ENCODE data around the gene DEDD2.
"Not testable (repeated sequence)": the region's sequence is repeated elsewhere in the genome, so short reads cannot be mapped to it uniquely, and the experiment has no call there.

Gene DEDD2, protein sequence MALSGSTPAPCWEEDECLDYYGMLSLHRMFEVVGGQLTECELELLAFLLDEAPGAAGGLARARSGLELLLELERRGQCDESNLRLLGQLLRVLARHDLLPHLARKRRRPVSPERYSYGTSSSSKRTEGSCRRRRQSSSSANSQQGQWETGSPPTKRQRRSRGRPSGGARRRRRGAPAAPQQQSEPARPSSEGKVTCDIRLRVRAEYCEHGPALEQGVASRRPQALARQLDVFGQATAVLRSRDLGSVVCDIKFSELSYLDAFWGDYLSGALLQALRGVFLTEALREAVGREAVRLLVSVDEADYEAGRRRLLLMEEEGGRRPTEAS

DNA sequence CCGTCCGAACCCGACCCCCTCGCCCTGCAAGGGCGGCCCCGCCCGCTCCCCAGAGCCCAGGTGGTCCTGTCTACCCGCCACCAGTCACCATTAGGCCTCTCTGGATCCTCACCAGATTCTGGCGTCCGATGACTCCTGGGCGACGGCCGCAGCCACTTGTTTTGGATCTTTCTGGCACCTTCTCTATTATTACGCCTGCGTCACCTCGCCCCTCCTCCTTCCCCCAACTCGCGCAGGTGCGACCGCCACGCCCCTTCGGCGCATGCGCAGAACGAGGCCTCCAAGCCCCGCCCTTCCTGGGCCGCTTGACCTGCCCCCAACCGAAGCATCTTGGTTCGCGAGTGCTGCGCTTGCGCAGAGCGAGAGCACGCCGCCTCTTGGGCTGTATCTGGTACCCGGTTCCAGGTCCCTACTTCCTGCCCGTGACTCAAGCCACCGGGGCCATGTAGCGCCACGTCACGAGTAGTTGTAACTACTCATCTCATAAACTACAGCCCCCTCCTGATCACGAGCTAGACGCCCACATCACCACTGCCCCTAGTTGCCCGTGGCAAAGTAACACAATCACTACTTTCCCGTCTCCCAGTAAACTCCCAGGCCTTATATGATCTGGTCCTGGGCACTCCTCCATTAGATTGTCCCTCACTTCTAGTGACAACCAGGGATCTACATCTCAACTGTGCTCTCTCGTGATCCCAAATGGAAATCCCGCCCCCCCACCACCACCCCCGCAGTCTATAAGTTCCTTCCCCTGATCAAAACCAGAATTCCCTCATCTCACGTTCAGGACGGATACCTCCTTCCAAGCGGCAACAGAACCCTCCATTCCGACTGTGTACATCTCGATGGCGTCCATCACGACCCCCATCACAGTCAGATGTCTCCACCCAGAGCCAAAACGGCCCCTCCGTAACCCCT lies at the start of gene DEDD2:
TSS of gene DEDD2 (minus strand) at position 158 of the 918 bp plus-strand sequence. CDS start 670 bp downstream, outside the sequence.
- H3K36me3 ChIP-seq (ENCODE audit: control insufficient read depth, insufficient read depth, low read length): peaks cover 7% of the 10 kb centered on the region
- TF ChIP-seq, protein P1, sequence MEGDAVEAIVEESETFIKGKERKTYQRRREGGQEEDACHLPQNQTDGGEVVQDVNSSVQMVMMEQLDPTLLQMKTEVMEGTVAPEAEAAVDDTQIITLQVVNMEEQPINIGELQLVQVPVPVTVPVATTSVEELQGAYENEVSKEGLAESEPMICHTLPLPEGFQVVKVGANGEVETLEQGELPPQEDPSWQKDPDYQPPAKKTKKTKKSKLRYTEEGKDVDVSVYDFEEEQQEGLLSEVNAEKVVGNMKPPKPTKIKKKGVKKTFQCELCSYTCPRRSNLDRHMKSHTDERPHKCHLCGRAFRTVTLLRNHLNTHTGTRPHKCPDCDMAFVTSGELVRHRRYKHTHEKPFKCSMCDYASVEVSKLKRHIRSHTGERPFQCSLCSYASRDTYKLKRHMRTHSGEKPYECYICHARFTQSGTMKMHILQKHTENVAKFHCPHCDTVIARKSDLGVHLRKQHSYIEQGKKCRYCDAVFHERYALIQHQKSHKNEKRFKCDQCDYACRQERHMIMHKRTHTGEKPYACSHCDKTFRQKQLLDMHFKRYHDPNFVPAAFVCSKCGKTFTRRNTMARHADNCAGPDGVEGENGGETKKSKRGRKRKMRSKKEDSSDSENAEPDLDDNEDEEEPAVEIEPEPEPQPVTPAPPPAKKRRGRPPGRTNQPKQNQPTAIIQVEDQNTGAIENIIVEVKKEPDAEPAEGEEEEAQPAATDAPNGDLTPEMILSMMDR (IDR thresholded peaks at IDR 0.05; ENCODE audit: insufficient read depth, low read length, poor library complexity, severe bottlenecking): no peak
- peak; percentile 99 for DNase-seq (ENCODE audit: extremely low read depth, insufficient read length)
- peak within 1 kb of the TSS; percentile 82 for H3K4me3 ChIP-seq (replicated peaks; ENCODE audit: low read depth, low read length)
- H3K27me3 ChIP-seq (replicated peaks; ENCODE audit: control insufficient read depth, insufficient read depth, low read length): no peaks in the 10 kb centered on the region

DNA sequence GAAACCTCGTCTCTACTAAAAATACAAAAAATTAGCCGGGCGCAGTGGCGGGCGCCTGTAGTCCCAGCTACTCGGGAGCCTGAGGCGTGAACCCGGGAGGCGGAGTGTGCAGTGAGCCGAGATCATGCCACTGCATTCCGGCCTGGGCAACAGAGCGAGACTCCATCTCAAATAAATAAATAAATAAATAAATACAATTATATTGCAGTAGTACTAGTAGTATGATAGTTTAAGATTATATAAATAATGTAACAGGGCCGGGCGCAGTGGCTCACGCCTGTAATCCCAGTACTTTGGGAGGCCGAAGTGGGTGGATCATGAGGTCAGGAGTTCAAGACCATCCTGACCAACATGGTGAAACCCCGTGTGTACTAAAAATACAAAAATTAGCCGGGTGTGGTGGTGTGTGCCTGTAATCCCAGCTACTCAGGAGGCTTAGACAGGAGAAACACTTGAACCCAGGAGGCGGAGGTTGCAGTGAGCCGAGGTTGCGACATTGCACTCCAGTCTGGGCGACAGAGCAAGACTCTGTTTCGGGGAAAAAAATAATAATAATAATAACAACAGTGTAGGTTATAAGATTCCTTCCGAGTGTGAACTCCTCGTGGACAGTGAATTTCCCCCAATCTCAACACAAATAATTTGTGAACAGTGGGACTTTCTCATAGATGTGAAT lies 49.6 kb upstream of the DEDD2 start:
- DNase-seq (ENCODE audit: extremely low read depth, insufficient read length); H3K27me3 ChIP-seq (replicated peaks; ENCODE audit: control insufficient read depth, insufficient read depth, low read length); H3K36me3 ChIP-seq (ENCODE audit: control insufficient read depth, insufficient read depth, low read length); H3K4me3 ChIP-seq (replicated peaks; ENCODE audit: low read depth, low read length): not testable (repeated sequence)

DNA sequence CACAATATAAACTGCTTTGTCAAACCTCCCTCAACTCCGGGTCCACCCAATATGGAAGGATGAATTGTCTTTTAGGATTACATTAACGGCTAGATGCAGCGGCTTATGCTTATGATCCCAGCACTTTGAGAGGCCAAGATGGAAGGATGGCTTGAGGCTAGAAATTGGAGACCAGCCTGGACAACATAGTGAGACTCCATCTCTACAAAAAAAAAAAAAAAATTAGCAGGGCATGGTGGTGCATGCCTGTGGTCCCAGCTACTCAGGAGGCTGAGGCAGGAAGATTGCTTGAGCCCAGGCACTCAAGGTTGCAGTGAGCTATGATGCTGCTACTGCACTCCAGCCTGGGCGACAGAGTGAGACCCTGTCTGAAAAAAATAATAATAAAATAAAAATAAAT lies 48.6 kb upstream of the DEDD2 start:
- not testable (repeated sequence) for DNase-seq (ENCODE audit: extremely low read depth, insufficient read length); H3K4me3 ChIP-seq (replicated peaks; ENCODE audit: low read depth, low read length); H3K27me3 ChIP-seq (replicated peaks; ENCODE audit: control insufficient read depth, insufficient read depth, low read length); H3K36me3 ChIP-seq (ENCODE audit: control insufficient read depth, insufficient read depth, low read length)

DNA sequence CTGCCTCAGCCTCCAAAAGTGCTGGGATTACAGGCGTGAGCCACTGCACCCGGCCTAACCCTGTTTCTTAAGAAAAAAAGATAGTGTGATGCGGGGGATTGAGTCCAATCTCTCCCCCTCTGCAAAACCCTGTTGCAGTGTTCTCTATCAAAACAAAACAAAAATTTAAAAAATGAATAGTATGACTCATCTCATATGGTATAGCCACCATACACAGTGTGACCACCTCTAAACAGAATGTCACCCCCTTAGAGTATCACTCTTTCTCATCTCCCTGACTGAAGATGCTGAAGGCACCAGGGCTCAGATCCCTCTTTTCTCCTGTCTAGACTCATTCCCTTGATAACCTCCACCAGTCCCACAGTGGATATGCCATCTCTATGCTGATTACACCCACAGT lies 44.3 kb upstream of the DEDD2 start:
- TF ChIP-seq, protein P1 (IDR thresholded peaks at IDR 0.05; ENCODE audit: insufficient read depth, low read length, poor library complexity, severe bottlenecking): no peak
- H3K36me3 ChIP-seq (ENCODE audit: control insufficient read depth, insufficient read depth, low read length): no peaks in the 10 kb centered on the region
- no peak for DNase-seq (ENCODE audit: extremely low read depth, insufficient read length)
- no peaks in the 10 kb centered on the region for H3K27me3 ChIP-seq (replicated peaks; ENCODE audit: control insufficient read depth, insufficient read depth, low read length)
- H3K4me3 ChIP-seq (replicated peaks; ENCODE audit: low read depth, low read length): no peak overlapping the region

DNA sequence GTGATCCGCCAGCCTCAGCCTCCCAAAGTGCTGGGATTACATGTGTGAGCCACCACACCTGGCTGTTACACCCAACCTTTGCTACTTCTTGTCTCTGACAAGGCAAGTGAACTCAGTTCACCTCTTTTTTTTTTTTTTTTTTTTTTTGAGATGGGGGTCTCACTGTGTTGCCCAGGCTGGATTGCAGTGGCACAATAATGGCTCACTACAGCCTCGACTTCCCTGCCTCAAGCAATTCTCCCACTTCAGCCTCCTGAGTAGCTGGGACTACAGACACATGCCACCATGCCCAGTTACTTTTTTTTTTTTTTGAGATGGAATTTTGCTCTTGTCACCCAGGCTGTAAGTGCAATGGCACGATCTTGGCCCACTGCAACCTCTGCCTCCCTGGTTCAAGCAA lies 40.4 kb upstream of the DEDD2 start:
- not testable (repeated sequence) for DNase-seq (ENCODE audit: extremely low read depth, insufficient read length); H3K36me3 ChIP-seq (ENCODE audit: control insufficient read depth, insufficient read depth, low read length); H3K4me3 ChIP-seq (replicated peaks; ENCODE audit: low read depth, low read length); H3K27me3 ChIP-seq (replicated peaks; ENCODE audit: control insufficient read depth, insufficient read depth, low read length)

DNA sequence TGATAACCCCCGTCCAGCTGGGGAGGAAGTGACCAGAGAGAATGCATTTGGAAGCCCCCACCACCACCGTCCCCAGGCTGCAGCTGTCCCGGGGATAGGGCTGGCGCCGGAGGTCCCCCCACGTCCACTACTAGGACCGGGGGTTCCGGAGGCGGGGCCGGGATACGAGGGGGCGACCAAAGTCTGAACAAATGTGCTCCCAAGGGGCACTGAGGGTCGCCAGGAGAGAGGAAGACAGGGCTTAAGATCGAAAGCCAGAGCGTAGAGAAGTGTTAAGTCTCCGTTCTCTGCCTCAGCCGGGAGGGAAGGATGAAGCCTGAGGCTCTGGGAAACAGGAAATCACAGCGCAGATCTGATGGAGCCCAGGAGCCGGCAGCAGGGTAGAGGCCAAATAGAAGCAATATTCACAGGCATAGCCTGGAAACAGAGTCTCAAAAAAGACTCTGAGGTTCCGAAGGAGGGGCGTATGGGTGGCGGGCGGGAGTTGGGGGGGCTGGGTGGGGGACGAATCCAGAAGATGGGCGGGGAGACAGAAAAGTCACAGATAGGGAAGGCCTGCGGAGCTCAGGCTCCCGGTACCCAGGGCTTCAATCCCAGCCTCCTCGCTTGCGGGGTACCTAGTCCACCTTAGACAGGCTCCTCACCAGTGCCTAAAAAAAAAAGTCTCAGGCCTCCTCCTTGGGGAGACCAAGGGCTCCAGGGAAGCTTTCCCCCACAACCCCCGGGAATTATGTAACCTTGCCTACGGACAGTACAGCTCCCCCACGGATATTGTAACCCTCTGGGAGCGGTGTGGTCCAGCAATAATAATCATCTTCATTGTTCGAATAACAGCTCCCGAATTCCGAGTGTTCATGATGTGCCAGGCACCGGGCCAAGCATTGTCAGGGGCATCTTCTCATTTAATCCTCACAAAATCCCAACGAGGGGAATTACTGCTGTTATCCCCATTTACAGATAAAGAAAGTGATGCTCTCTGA lies 38.6 kb upstream of the DEDD2 start:
- no peaks in the 10 kb centered on the region for H3K27me3 ChIP-seq (replicated peaks; ENCODE audit: control insufficient read depth, insufficient read depth, low read length)
- peak overlapping the region; percentile 69 for H3K4me3 ChIP-seq (replicated peaks; ENCODE audit: low read depth, low read length)
- TF ChIP-seq, protein P1 (IDR thresholded peaks at IDR 0.05; ENCODE audit: insufficient read depth, low read length, poor library complexity, severe bottlenecking): no peak
- no peaks in the 10 kb centered on the region for H3K36me3 ChIP-seq (ENCODE audit: control insufficient read depth, insufficient read depth, low read length)
- DNase-seq (ENCODE audit: extremely low read depth, insufficient read length): no peak

All from GM06990 (cell line).